ENCODE data around the gene GOLGA6L10. TPM values are rescaled to one million over a fixed set of nuclear protein-coding genes. Genes with fewer than 3 reads are reported as not detected.
"Not testable (repeated sequence)": the region's sequence is repeated elsewhere in the genome, so short reads cannot be mapped to it uniquely, and the experiment has no call there.

The GOLGA6L10 gene
- total RNA-seq, 1 donor from 2014 or later: 0.30 TPM

DNA sequence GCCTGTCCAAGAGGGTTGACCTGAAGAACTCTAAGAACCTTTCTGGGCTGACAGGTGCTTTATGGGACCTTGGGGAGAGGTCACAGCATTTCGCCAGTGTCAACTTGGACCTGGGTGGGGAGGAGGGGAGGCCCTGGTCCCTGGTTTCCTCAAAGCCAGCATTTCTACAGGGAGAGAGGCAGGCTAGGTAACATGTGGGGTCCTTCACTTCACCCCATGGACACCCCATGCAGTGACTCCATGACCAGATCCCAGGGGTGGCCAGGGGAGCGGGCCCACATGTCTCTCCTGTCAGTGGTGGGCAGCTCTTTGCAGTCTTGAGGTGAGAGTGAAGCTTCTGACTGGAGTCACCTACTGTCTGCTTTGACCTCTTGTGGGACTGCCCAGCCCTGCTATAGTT, 35.8 kb downstream of the GOLGA6L10 start:
- Histone ChIP-seq H3K4me2 (ENCODE audit: low read length) (no peak overlapping the region), H3K27ac (ENCODE audit: low read depth, low read length) (no peak overlapping the region), H3K4me1 (ENCODE audit: insufficient read depth, low read length) (no peaks in the 10 kb centered on the region), H3K36me3 (ENCODE audit: insufficient read depth, low read length) (no peaks in the 10 kb centered on the region), H3K4me3 (ENCODE audit: insufficient read depth, low read depth, low read length) (no peak overlapping the region), H3K27me3 (ENCODE audit: insufficient read depth, low read length) (no peaks in the 10 kb centered on the region), H3K79me2 (ENCODE audit: insufficient read depth, low read length) (no peaks in the 10 kb centered on the region), H2AFZ (ENCODE audit: low read depth, low read length) (no peak overlapping the region), H4K20me1 (ENCODE audit: insufficient read depth, low read length) (no peaks in the 10 kb centered on the region), H3K9me3 (ENCODE audit: insufficient read depth, low read depth, low read length) (no peaks in the 10 kb centered on the region), H3K9ac (ENCODE audit: low read length) (no peak overlapping the region)
- H3K36me3 Mint-ChIP-seq (ENCODE audit: low read depth, unreplicated experiment): no peaks in the 10 kb centered on the region
- DNase-seq (ENCODE audit: low read depth): no peak
- H3K9me3 Mint-ChIP-seq (ENCODE audit: unreplicated experiment): peaks cover 4% of the 10 kb centered on the region
- H3K27ac Mint-ChIP-seq (ENCODE audit: unreplicated experiment): no peak overlapping the region
- H3K4me1 Mint-ChIP-seq (ENCODE audit: low read depth, unreplicated experiment): peaks cover 8% of the 10 kb centered on the region
- TF ChIP-seq, protein P1, sequence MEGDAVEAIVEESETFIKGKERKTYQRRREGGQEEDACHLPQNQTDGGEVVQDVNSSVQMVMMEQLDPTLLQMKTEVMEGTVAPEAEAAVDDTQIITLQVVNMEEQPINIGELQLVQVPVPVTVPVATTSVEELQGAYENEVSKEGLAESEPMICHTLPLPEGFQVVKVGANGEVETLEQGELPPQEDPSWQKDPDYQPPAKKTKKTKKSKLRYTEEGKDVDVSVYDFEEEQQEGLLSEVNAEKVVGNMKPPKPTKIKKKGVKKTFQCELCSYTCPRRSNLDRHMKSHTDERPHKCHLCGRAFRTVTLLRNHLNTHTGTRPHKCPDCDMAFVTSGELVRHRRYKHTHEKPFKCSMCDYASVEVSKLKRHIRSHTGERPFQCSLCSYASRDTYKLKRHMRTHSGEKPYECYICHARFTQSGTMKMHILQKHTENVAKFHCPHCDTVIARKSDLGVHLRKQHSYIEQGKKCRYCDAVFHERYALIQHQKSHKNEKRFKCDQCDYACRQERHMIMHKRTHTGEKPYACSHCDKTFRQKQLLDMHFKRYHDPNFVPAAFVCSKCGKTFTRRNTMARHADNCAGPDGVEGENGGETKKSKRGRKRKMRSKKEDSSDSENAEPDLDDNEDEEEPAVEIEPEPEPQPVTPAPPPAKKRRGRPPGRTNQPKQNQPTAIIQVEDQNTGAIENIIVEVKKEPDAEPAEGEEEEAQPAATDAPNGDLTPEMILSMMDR (IDR thresholded peaks at IDR 0.05; ENCODE audit: insufficient read depth, low read depth, low read length): no peak
- no peak for TF ChIP-seq EZH2 (IDR thresholded peaks at IDR 0.05; ENCODE audit: insufficient read depth, low read length)
- no peak for FAIRE-seq
- no peak overlapping the region for H3K4me3 Mint-ChIP-seq (ENCODE audit: unreplicated experiment)
- H3K27me3 Mint-ChIP-seq (ENCODE audit: low read depth, unreplicated experiment): peaks cover 12% of the 10 kb centered on the region

DNA sequence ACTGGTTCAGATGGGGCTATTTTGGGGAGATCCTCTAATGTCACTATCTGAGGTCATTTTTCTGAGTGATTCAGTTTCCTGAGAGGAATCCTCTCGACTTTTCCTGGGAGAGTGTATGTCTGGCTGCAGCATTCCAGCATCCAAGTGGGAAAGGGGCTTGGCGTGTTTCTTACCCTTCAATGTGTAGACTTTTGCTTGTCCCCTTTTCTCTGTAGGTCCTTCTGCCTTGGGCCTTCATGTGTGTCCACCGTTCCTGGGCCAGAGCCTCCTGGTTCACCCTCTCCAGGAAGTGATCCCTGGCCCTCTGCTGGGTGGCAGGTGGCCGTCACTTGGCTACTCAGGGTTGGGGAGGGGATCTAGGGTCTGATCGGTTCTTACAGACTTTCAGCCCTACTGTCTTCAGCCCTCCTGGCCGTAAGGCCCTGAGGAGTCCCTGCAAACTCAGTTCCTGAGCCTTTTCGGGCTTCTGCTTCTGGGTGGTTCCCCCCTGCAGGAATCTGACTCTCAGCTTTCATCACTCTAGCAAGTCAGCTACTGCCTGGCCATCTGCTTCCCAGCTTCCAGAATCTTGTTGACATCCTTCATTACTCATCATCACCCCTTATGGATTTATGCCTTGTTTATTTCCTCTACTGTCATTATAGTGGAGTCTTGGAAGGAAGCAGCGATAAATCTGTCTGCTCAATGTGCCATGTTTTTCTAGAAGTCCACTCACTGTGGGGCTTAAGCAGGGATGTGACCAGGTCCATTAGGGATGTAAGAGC, 36.5 kb downstream of the GOLGA6L10 start:
- Histone ChIP-seq H4K20me1 (ENCODE audit: insufficient read depth, low read length) (no peaks in the 10 kb centered on the region), H2AFZ (ENCODE audit: low read depth, low read length) (no peak overlapping the region), H3K4me3 (ENCODE audit: insufficient read depth, low read depth, low read length) (no peak overlapping the region), H3K36me3 (ENCODE audit: insufficient read depth, low read length) (no peaks in the 10 kb centered on the region), H3K9me3 (ENCODE audit: insufficient read depth, low read depth, low read length) (no peaks in the 10 kb centered on the region), H3K27me3 (ENCODE audit: insufficient read depth, low read length) (no peaks in the 10 kb centered on the region), H3K27ac (ENCODE audit: low read depth, low read length) (no peak overlapping the region), H3K79me2 (ENCODE audit: insufficient read depth, low read length) (no peaks in the 10 kb centered on the region), H3K4me1 (ENCODE audit: insufficient read depth, low read length) (no peaks in the 10 kb centered on the region), H3K4me2 (ENCODE audit: low read length) (no peak overlapping the region), H3K9ac (ENCODE audit: low read length) (no peak overlapping the region)
- Mint-ChIP-seq H3K9me3 (ENCODE audit: unreplicated experiment) (peaks cover 4% of the 10 kb centered on the region), H3K4me3 (ENCODE audit: unreplicated experiment) (no peak overlapping the region), H3K27ac (ENCODE audit: unreplicated experiment) (no peak overlapping the region), H3K4me1 (ENCODE audit: low read depth, unreplicated experiment) (peaks cover 8% of the 10 kb centered on the region), H3K36me3 (ENCODE audit: low read depth, unreplicated experiment) (no peaks in the 10 kb centered on the region), H3K27me3 (ENCODE audit: low read depth, unreplicated experiment) (peaks cover 12% of the 10 kb centered on the region)
- DNase-seq (ENCODE audit: low read depth) (no peak), FAIRE-seq (no peak)
- TF ChIP-seq, protein P1 (IDR thresholded peaks at IDR 0.05; ENCODE audit: insufficient read depth, low read depth, low read length): no peak
- TF ChIP-seq EZH2 (IDR thresholded peaks at IDR 0.05; ENCODE audit: insufficient read depth, low read length): no peak

GRCh38 chr15:82311321-82311720, 38.0 kb downstream of the GOLGA6L10 start:
- H3K4me1 ChIP-seq (ENCODE audit: insufficient read depth, low read length); H3K27ac ChIP-seq (ENCODE audit: low read depth, low read length); H3K9me3 ChIP-seq (ENCODE audit: insufficient read depth, low read depth, low read length); H3K4me3 Mint-ChIP-seq (ENCODE audit: unreplicated experiment); H2AFZ ChIP-seq (ENCODE audit: low read depth, low read length); H3K27me3 Mint-ChIP-seq (ENCODE audit: low read depth, unreplicated experiment); H3K36me3 Mint-ChIP-seq (ENCODE audit: low read depth, unreplicated experiment); H3K27ac Mint-ChIP-seq (ENCODE audit: unreplicated experiment); H3K4me1 Mint-ChIP-seq (ENCODE audit: low read depth, unreplicated experiment); DNase-seq (ENCODE audit: low read depth); H3K4me2 ChIP-seq (ENCODE audit: low read length); H3K27me3 ChIP-seq (ENCODE audit: insufficient read depth, low read length); H3K4me3 ChIP-seq (ENCODE audit: insufficient read depth, low read depth, low read length); H3K36me3 ChIP-seq (ENCODE audit: insufficient read depth, low read length); H3K79me2 ChIP-seq (ENCODE audit: insufficient read depth, low read length); FAIRE-seq; H3K9me3 Mint-ChIP-seq (ENCODE audit: unreplicated experiment); H3K9ac ChIP-seq (ENCODE audit: low read length); H4K20me1 ChIP-seq (ENCODE audit: insufficient read depth, low read length): not testable (repeated sequence)

All from astrocyte (in vitro differentiated cells and primary cell).